IMR-90 (cell line): Measurements from ENCODE around the gene ODAD2.

Experiments used
- FOS ChIP-seq: fragments of 150-350 bp; IDR thresholded peaks from 2 replicates; pipeline ENCODE4 v1.6.1; 2016; ENCODE audit warnings: low read depth, low read length
- MAFK ChIP-seq: IDR thresholded peaks from 2 replicates; pipeline ENCODE4 v1.6.1; 2012; ENCODE audit warnings: low read depth, low read length, improper control_type of control experiment
- MXI1 ChIP-seq: IDR thresholded peaks from 2 replicates; pipeline ENCODE4 v1.6.1; 2012; ENCODE audit warnings: low read depth, mild to moderate bottlenecking, low read length, moderate library complexity, borderline replicate concordance
- NFE2L2 ChIP-seq: fragments of 150-350 bp; IDR thresholded peaks from 2 replicates; pipeline ENCODE4 v1.6.1; 2016; ENCODE audit warnings: low read depth, mild to moderate bottlenecking, low read length
- POLR2A ChIP-seq: IDR thresholded peaks from 2 replicates; pipeline ENCODE4 v1.6.1; 2012; ENCODE audit warnings: mild to moderate bottlenecking, low read depth, low read length
- RAD21 ChIP-seq: IDR thresholded peaks from 2 replicates; pipeline ENCODE4 v1.6.1; 2012; ENCODE audit warnings: low read length, improper control_type of control experiment
- RFX5 ChIP-seq: IDR thresholded peaks from 2 replicates; pipeline ENCODE4 v1.8.0; 2012; ENCODE audit warnings: low read depth, mild to moderate bottlenecking, low read length, moderate library complexity
- SMC3 ChIP-seq: fragments of 150-350 bp; IDR thresholded peaks from 2 replicates; pipeline ENCODE4 v1.6.1; 2016; ENCODE audit warnings: low read depth, mild to moderate bottlenecking, antibody characterized with exemption, low read length, moderate library complexity
- TF ChIP-seq, protein P1 (sequence below): conservative IDR thresholded peaks from 2 replicates; pipeline ENCODE4 v1.5.1; 2012; ENCODE audit warnings: mild to moderate bottlenecking, low read depth, low read length, improper control_type of control experiment
- TF ChIP-seq, protein P2 (sequence below): fragments of 150-350 bp; IDR thresholded peaks from 2 replicates; pipeline ENCODE4 v1.6.1; 2017; ENCODE audit warnings: mild to moderate bottlenecking, antibody characterized with exemption, low read length, low read depth

DNA sequence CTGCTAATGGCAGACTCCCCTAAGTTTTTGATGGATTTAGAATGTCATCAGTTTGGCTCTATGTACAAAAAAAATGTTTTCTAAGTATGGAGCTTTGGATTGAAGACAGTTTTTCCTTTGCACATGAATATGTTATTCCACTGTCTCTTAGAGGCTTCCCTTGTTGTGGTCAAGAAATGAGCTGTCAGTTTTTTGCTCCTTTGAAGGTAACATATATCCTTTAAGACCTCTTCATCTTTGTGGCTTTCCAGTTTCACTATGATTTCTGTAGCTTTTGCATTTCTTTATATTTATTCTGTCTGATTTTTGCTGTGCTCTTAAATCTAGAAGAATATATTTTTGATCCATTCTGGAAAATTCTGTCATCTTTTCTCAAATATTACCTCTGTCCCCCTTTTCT lies 15.8 kb upstream of the ODAD2 start:
- TF ChIP-seq, protein P1, sequence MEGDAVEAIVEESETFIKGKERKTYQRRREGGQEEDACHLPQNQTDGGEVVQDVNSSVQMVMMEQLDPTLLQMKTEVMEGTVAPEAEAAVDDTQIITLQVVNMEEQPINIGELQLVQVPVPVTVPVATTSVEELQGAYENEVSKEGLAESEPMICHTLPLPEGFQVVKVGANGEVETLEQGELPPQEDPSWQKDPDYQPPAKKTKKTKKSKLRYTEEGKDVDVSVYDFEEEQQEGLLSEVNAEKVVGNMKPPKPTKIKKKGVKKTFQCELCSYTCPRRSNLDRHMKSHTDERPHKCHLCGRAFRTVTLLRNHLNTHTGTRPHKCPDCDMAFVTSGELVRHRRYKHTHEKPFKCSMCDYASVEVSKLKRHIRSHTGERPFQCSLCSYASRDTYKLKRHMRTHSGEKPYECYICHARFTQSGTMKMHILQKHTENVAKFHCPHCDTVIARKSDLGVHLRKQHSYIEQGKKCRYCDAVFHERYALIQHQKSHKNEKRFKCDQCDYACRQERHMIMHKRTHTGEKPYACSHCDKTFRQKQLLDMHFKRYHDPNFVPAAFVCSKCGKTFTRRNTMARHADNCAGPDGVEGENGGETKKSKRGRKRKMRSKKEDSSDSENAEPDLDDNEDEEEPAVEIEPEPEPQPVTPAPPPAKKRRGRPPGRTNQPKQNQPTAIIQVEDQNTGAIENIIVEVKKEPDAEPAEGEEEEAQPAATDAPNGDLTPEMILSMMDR, result no peak
- TF ChIP-seq MXI1 (no peak), RAD21 (no peak), SMC3 (no peak), POLR2A (no peak), FOS (no peak), NFE2L2 (no peak), MAFK (no peak), RFX5 (no peak)
- TF ChIP-seq, protein P2, sequence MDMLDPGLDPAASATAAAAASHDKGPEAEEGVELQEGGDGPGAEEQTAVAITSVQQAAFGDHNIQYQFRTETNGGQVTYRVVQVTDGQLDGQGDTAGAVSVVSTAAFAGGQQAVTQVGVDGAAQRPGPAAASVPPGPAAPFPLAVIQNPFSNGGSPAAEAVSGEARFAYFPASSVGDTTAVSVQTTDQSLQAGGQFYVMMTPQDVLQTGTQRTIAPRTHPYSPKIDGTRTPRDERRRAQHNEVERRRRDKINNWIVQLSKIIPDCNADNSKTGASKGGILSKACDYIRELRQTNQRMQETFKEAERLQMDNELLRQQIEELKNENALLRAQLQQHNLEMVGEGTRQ, result no peak
